ACHN (cell line): Measurements from ENCODE around the gene FUT7.
"Not testable (repeated sequence)": the region's sequence is repeated elsewhere in the genome, so short reads cannot be mapped to it uniquely, and the experiment has no call there.

ENCODE experiments used
- DNase-seq: peaks from one replicate; pipeline ENCODE4 v3.0.0-alpha.2; 2015
- in situ Hi-C: cut with HindIII; loops from 2 replicates; pipeline ENCODE4 v1.10.0; 2017; ENCODE audit warnings: low sequenced_read_pairs, low pct_ligation_motif_present, low pct_unique_long_range_greater_than_20kb

The FUT7 gene

GRCh38 chr9:137012694-137013570 is 19.0 kb downstream of the FUT7 start:
- in situ Hi-C loops, result no loop called here
- DNase-seq, result no peak

- no peak for DNase-seq
- in situ Hi-C loops, result no loop called here
Observed at GRCh38 chr9:137011907-137012675, 19.8 kb downstream of the FUT7 start.

DNA sequence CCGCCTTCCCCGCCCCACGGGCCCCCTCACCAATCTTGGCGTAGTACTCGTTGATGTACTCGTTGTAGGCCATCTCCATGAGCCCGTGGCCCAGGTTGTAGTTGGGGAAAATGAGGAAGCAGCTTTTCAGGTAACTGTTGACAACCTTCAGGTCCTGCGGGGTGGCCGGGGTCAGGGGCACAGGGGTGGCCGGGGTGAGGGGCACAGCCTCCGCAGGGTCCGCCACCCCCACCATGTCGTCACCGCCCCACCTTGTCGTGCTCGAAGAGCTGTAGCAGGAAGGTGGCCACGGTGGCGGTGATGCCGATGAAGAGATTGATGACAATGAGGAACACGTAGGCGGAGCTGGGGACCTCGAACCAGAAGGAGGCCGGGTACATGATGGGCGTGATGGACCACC is 20.7 kb downstream of the FUT7 start:
- in situ Hi-C loops, result no loop called here
- no peak for DNase-seq

DNA sequence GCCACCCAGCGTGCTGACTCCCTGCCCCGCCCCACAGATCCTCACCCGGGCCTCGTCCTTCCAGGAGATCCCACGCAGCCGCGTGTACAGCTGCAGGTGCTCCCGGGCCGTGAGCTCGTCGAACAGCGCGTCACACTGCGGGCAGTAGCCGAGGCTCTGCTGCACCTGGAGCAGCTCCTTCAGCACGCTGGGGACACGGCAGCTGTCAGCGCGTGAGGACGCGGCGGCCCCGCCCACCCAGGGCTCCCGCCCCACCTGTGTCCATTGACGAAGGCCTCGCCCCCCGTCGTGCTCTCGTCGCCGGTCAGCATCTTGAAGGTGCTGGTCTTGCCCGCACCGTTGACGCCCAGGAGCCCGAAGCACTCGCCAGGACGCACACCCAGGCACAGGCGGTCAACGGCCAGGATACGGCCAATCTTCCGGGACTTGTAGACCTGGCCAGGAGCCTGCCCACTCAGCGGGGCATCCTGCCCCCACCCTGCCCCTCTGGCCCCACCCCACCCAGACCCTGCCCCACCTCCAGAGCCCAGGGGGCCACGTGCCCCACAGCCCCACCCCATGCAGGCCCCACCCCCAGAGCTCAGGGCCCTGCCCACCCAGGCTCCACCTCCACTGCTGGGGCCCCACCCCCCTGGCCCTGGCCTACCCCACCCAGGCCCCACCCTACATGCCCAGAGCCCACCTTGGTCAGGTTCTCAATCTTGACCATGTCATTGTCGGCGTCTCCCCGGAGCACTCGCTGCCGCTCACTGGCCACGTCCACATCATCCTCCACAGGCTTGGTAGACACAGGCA is 21.8 kb downstream of the FUT7 start:
- no peak for DNase-seq
- in situ Hi-C loops, result no loop called here

- in situ Hi-C loops, result no loop called here
- DNase-seq, result no peak
Observed at GRCh38 chr9:137009217-137009616, 22.7 kb downstream of the FUT7 start.

- in situ Hi-C loops, result no loop called here
- DNase-seq, result no peak
Observed at GRCh38 chr9:137008312-137008711, 23.6 kb downstream of the FUT7 start.

DNA sequence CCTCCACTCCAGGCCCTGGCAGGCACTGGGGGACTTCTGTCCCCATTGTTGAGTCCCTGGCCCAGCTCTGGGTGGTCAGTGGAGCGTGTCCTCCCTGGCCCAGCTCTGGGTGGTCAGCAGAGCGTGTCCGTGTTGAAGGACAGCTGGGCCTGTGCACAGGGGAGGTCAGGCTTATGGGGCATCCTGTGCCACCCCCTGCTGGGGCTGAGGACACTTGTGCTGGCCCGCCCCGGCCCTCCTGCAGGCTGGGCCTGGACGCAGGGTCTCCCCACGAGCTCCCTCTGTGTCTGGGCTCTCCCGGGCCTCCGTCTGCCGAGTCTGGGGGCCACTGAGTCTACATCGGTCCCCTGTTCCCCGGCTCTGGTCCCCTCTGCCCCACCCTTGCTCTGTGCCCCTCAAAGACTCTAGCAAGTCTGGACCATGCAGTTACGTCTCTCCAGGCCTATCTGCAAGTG is 24.0 kb downstream of the FUT7 start:
- no peak for DNase-seq
- in situ Hi-C loops, result no loop called here

GRCh38 chr9:137007108-137007815 is 24.6 kb downstream of the FUT7 start:
- in situ Hi-C loops, result no loop called here
- no peak for DNase-seq

GRCh38 chr9:137006116-137007003 is 25.5 kb downstream of the FUT7 start:
- in situ Hi-C loops, result no loop called here
- no peak for DNase-seq

- DNase-seq, in situ Hi-C loops: not testable (repeated sequence)
Observed at GRCh38 chr9:137004285-137004684, 27.6 kb downstream of the FUT7 start.

- DNase-seq, result no peak
- in situ Hi-C loops, result no loop called here
Observed at GRCh38 chr9:137002646-137003041, 29.2 kb downstream of the FUT7 start.

GRCh38 chr9:137001857-137002645 is 29.8 kb downstream of the FUT7 start:
- in situ Hi-C loops, result no loop called here
- DNase-seq, result no peak

- no peak for DNase-seq
- in situ Hi-C loops, result no loop called here
Observed at GRCh38 chr9:137000177-137000930, 31.5 kb downstream of the FUT7 start.

DNA sequence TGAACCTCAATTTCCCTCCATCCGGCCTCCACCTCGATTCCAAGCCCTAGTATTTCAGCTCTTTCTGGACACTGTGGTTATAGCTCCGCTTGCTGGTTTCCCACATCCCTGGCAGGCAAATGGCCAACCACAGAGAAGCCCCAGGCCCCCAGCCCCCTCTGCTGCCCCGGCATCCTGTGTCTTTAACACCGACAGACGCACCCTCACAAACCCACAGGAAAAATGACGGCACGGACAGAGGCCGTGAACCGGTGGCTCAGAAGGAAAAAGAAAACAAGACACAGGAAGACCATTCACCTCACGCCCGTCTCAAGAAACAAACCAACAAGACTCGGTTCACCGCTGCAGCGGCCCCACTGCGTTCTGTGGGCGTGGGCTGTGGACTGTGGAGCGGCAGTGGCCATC is 34.1 kb downstream of the FUT7 start:
- in situ Hi-C loops, result no loop called here
- no peak for DNase-seq

DNA sequence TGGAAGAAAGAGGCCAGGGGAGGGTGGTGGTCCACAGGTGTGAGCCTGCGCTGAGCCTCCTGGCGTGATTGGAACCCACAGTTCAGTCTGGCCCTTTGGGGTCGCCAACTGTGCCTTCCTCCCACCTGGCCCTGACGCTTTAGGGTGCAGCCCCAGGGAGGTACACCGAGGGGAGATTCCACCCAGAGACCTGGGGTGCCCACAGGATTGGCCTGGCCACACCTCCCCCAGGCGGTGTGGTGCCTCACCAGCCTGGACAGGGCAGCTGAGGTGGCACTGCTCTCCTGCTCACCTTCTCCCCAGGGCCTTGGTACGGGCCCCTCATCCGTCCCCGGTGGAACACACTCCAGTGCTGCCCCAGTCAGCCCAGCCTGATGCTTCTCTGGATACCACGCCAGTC is 34.5 kb downstream of the FUT7 start:
- in situ Hi-C loops, result no loop called here
- DNase-seq, result no peak
